ENCODE data around the gene POLG.

POLG gene

DNA sequence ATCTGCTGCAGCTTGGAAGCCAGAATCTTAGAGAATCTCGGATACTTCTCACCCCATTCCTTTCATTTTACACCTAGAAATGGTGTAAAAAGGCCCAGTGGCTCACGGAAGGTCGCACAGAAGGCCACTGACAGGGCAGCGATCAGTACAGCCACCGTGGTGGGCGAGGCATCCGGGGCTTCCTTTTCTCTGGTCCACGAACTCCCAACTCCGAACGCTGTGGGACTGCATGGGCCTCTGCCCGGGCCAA, 36.3 kb upstream of the POLG start:
- Histone ChIP-seq H3K9ac (ENCODE audit: low read depth, low read length) (no peak overlapping the region), H4K20me1 (ENCODE audit: insufficient read depth, low read length) (peaks cover 3% of the 10 kb centered on the region; the same call in 1 of the 2 replicates), H3K4me3 (ENCODE audit: low read depth in 1 of 2, low read length in 2 of 2) (no peak overlapping the region), H3K79me2 (ENCODE audit: insufficient read depth, low read length) (no peaks in the 10 kb centered on the region), H3K9me3 (ENCODE audit: insufficient read depth, low read length, severe bottlenecking) (no peaks in the 10 kb centered on the region), H3K27me3 (ENCODE audit: insufficient read depth, low read length, poor library complexity) (peaks cover 12% of the 10 kb centered on the region), H3K4me2 (ENCODE audit: insufficient read depth, low read length) (no peak overlapping the region), H3K4me1 (ENCODE audit: insufficient read depth, low read length) (no peaks in the 10 kb centered on the region), H3K36me3 (ENCODE audit: insufficient read depth, low read length) (no peaks in the 10 kb centered on the region), H2AFZ (ENCODE audit: low read depth, low read length) (no peak overlapping the region), H3K27ac (ENCODE audit: low read length) (no peak overlapping the region)
- no peak for TF ChIP-seq EZH2 (IDR thresholded peaks at IDR 0.05; ENCODE audit: borderline replicate concordance, low read depth, low read length, severe bottlenecking)
- TF ChIP-seq, protein P1, sequence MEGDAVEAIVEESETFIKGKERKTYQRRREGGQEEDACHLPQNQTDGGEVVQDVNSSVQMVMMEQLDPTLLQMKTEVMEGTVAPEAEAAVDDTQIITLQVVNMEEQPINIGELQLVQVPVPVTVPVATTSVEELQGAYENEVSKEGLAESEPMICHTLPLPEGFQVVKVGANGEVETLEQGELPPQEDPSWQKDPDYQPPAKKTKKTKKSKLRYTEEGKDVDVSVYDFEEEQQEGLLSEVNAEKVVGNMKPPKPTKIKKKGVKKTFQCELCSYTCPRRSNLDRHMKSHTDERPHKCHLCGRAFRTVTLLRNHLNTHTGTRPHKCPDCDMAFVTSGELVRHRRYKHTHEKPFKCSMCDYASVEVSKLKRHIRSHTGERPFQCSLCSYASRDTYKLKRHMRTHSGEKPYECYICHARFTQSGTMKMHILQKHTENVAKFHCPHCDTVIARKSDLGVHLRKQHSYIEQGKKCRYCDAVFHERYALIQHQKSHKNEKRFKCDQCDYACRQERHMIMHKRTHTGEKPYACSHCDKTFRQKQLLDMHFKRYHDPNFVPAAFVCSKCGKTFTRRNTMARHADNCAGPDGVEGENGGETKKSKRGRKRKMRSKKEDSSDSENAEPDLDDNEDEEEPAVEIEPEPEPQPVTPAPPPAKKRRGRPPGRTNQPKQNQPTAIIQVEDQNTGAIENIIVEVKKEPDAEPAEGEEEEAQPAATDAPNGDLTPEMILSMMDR (IDR thresholded peaks at IDR 0.05; ENCODE audit: borderline replicate concordance, extremely low read depth, low read length, poor library complexity, severe bottlenecking) = no peak
- ATAC-seq (ENCODE audit: insufficient read depth, low read depth) = no peak
- DNase-seq = no peak

DNA sequence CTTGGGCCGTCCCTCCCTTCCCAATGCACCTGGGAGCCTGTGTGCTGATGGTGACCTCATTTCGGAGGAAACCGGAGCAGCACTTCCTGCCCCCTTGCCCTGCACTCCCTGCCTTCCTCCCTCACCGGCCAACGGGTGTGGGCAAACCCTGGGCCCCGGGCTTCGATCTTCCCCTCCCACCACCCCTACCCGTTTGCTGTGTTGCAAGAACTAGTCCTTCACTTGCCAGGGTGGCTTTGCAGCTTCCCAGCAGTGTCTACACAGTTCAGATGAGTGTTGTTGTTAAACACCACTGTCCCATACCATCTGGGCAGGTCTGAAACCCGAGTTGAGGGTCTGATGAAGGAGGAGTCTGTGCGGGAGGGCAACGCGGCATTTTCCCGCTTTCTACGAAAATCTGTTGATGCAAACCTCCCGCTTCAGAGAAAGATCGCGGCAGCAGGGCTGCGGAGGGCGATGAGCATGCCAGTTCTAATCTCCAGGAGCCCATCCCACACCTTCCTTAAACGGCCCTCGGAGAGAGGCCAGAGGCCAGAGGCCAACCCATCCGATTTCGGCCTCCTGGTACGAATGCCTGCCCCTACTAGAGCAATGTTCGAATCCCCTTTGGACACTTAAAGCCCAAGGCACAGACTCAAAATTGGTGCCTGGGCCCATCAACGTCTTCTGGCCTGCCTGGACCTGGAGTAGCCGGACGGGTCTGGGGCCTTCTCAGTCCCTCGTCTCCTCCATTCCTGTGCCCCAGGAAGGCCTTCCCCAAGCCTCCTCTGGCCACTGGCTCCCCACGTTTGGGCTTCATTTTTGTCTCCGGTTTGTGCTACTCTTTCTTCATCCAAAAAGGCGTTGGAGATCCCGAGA, 35.7 kb upstream of the POLG start:
- no peak overlapping the region for H3K27ac ChIP-seq (ENCODE audit: low read length)
- H2AFZ ChIP-seq (ENCODE audit: low read depth, low read length) = no peak overlapping the region
- no peak overlapping the region for H3K9ac ChIP-seq (ENCODE audit: low read depth, low read length)
- H3K4me2 ChIP-seq (ENCODE audit: insufficient read depth, low read length) = no peak overlapping the region
- H3K4me1 ChIP-seq (ENCODE audit: insufficient read depth, low read length) = no peaks in the 10 kb centered on the region
- no peak for DNase-seq
- peaks cover 10% of the 10 kb centered on the region for H3K27me3 ChIP-seq (ENCODE audit: insufficient read depth, low read length, poor library complexity)
- H3K4me3 ChIP-seq (ENCODE audit: low read depth in 1 of 2, low read length in 2 of 2) = no peak overlapping the region
- H3K79me2 ChIP-seq (ENCODE audit: insufficient read depth, low read length) = no peaks in the 10 kb centered on the region
- H3K36me3 ChIP-seq (ENCODE audit: insufficient read depth, low read length) = no peaks in the 10 kb centered on the region
- TF ChIP-seq EZH2 (IDR thresholded peaks at IDR 0.05; ENCODE audit: borderline replicate concordance, low read depth, low read length, severe bottlenecking) = no peak
- TF ChIP-seq, protein P1 (IDR thresholded peaks at IDR 0.05; ENCODE audit: borderline replicate concordance, extremely low read depth, low read length, poor library complexity, severe bottlenecking) = no peak
- ATAC-seq (ENCODE audit: insufficient read depth, low read depth) = no peak
- H3K9me3 ChIP-seq (ENCODE audit: insufficient read depth, low read length, severe bottlenecking) = no peaks in the 10 kb centered on the region
- peaks cover 3% of the 10 kb centered on the region; the same call in 1 of the 2 replicates for H4K20me1 ChIP-seq (ENCODE audit: insufficient read depth, low read length)

DNA sequence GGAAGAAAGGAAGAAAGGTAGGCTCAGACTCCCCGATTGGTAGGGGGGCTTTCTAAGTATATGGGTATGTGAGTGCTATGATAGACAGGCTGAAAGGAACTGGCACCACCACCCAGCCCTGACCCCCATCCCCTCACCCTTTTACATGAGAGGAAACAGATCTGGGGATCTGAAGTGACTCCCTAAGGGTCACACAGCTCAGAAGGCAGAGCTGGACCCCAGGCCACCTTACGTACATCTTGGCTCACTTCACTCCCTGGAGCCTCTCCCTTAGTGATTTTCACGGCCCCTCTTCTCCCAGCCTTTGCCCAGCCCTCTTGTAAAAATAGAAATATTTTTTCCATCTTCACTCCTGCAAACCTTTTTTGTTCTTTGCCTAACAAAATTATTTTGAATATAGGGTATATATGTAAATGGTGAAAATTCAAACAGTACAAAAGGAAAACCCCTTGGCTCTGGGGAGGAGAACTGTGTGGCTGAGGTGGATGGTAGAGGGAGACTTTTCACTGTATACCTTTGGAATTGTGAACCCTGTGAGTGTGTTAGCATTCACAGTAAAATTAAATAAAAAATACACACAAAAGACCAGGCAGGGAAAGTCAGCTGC, 34.8 kb upstream of the POLG start:
- Histone ChIP-seq H3K4me1 (ENCODE audit: insufficient read depth, low read length) (no peaks in the 10 kb centered on the region), H3K9ac (ENCODE audit: low read depth, low read length) (no peak overlapping the region), H3K9me3 (ENCODE audit: insufficient read depth, low read length, severe bottlenecking) (no peaks in the 10 kb centered on the region), H3K27ac (ENCODE audit: low read length) (no peak overlapping the region), H4K20me1 (ENCODE audit: insufficient read depth, low read length) (peaks cover 3% of the 10 kb centered on the region; the same call in 1 of the 2 replicates), H2AFZ (ENCODE audit: low read depth, low read length) (no peak overlapping the region), H3K4me2 (ENCODE audit: insufficient read depth, low read length) (no peak overlapping the region), H3K79me2 (ENCODE audit: insufficient read depth, low read length) (no peaks in the 10 kb centered on the region), H3K36me3 (ENCODE audit: insufficient read depth, low read length) (no peaks in the 10 kb centered on the region), H3K4me3 (ENCODE audit: low read depth in 1 of 2, low read length in 2 of 2) (no peak overlapping the region), H3K27me3 (ENCODE audit: insufficient read depth, low read length, poor library complexity) (peaks cover 10% of the 10 kb centered on the region)
- no peak for DNase-seq
- ATAC-seq (ENCODE audit: insufficient read depth, low read depth) = no peak
- TF ChIP-seq, protein P1 (IDR thresholded peaks at IDR 0.05; ENCODE audit: borderline replicate concordance, extremely low read depth, low read length, poor library complexity, severe bottlenecking) = no peak
- no peak for TF ChIP-seq EZH2 (IDR thresholded peaks at IDR 0.05; ENCODE audit: borderline replicate concordance, low read depth, low read length, severe bottlenecking)
